GM18519 (cell line): ENCODE data around the gene IL11RA.

Experiments
- ATAC-seq: cut with Tn5 transposase; IDR thresholded peaks from one replicate; pipeline ENCODE4 v1.9.1; 2021; ENCODE audit warnings: mild to moderate bottlenecking, moderate library complexity; ENCODE audit not compliant: unreplicated experiment, low FRiP score

IL11RA gene

DNA sequence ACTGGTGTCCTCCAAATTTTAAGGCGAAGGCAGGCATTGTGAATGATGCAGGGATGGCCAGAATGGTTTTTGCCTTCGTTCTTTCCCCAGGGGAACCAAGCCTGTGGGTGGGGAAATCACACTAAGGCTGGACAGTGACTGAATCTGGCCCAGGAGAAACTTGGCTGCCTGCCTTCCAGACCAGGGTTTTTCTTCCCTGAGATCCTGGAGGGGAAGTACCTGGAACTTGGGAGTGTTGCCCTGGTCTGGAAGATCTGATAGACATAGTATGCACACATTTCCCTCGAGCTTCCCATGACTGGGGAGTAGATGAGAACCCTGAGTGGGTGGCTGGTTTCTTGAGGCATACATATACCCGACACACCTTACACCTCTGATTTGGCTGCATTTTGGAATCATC, 664 bp upstream of the IL11RA start:
- no peak for ATAC-seq

DNA sequence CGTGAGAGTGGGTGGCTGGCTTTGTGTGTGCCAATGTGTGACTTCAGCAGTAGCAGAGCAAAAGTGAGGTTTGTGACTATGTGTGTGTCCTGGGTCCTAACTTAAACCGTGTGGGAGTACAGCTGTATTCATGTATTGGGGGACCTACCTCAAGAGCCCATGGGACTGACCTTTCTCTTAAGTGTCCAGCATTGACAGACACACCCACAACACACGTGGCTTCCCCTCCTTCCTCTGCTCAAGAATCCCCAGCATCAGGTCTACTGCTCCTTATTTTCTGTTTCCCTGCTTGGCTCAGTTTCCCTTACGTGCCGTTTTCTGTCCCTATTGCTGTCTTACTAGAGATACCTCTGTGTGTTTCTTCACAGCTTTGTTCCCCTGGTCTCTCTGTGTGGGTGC, 616 bp downstream of the IL11RA start:
- ATAC-seq, result no peak

GRCh38 chr9:34653151-34654072, 1.4 kb downstream of the IL11RA start:
- ATAC-seq, result no peak

GRCh38 chr9:34654323-34655051, 2.5 kb downstream of the IL11RA start:
- no peak for ATAC-seq

DNA sequence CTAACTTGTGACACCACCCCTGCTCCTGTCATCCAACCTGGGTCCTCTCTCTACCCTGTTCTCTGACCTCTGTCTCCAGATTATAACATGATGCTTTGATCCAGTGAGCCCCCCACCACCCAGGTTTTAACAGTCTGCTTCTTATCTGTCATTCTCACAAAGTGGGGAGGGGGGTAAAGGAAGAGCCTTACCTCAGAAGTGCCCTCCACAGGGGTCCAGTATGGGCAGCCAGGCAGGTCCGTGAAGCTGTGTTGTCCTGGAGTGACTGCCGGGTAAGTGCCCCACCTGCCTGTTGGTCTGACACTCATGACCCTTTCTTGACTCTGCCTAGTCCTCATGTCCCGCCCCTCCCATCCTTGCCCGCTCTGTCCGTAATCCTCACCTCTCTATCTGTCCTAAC, 3.4 kb downstream of the IL11RA start:
- no peak for ATAC-seq

GRCh38 chr9:34656992-34657391, 5.0 kb downstream of the IL11RA start:
- no peak for ATAC-seq

DNA sequence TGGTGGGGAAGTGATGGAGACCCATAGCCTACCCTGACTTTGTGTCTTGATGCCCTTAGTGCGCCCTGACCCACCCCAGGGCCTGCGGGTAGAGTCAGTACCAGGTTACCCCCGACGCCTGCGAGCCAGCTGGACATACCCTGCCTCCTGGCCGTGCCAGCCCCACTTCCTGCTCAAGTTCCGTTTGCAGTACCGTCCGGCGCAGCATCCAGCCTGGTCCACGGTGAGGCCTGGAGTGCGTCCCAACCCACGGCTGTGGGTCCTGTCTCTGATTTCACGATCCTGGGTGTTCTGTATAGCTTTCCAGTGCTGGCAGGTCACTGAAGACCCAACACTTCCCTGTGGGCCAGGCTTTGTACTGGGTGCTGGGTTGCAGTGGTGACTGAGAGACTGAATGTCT, 6.5 kb downstream of the IL11RA start:
- ATAC-seq, result no peak

GRCh38 chr9:34659592-34660253, 7.7 kb downstream of the IL11RA start:
- no peak for ATAC-seq

DNA sequence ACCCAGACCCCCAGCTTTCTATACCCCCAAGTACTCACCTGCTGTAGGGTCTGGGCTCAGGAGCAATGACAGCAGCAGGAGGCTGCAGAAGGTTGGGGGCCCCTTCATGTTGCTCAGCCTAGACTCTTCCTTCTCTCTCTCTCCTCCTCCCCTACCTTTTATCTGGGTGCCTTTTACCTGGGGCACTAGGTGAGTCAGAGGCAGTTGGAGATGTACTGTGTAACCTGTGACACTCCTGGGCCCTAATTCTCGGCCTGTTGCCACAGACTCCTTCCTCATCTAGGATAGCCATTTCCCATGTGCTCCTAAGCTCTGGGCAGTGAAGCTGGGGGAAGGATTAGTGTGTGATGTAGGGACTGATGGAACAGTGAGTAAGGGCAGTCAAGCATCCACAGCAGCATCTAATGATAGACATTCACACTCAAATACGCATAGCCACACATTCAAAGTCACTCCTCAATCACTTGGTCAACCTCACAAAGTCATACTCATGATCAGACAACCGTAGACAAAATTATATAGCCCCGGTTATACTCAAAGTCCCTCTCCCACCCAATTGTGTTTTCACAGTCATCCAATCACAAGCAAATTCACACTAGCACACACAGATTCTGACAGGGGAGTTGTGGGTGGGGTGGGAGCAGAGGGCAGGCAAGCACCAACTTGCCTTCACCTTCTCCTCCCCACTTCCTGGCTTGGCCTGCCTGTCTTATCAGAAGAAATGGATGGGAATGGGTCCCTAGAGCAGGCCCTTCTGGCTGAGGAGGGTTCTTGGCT, 10.7 kb downstream of the IL11RA start, which contains the start of gene CCL27:
CCL27 (minus strand) TSS at position 132 of the 777 bp plus-strand sequence; CDS start at position 108, 24 bp downstream.
- no peak for ATAC-seq

DNA sequence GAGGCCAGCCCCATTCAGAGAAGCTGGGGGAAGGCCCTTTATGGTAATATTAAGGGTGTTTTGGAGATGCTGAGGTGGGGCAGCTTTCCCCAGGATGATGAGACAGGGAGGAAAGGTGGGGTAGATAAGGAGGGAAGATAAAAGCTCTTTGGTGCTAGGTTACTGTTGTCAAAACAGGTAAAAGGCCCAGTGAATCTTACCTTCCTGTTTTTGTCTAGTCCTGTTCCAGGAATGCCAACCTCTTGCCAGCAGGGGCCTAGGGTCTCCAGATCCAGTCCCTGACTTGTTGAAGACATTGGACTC, 11.3 kb downstream of the IL11RA start:
- ATAC-seq, result no peak

- ATAC-seq, result no peak
These were observed 12.5 kb downstream of the IL11RA start for GRCh38 chr9:34664281-34665066.

DNA sequence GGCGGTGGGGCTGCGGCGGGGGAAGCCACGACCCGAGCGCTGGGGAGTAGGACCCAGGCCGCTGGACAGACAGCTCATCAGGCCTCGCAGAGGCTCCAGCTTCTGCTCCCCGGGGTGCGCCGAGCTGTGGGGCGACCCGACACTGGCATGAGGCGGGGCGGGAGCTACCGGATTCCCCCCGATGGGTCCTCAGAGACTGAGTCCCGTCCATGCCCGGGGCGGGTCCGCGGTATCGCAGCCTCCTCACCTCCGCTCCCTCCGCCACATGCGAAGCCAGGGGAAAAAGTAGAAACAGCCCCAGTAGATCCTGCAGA, 13.0 kb downstream of the IL11RA start:
- no peak for ATAC-seq

DNA sequence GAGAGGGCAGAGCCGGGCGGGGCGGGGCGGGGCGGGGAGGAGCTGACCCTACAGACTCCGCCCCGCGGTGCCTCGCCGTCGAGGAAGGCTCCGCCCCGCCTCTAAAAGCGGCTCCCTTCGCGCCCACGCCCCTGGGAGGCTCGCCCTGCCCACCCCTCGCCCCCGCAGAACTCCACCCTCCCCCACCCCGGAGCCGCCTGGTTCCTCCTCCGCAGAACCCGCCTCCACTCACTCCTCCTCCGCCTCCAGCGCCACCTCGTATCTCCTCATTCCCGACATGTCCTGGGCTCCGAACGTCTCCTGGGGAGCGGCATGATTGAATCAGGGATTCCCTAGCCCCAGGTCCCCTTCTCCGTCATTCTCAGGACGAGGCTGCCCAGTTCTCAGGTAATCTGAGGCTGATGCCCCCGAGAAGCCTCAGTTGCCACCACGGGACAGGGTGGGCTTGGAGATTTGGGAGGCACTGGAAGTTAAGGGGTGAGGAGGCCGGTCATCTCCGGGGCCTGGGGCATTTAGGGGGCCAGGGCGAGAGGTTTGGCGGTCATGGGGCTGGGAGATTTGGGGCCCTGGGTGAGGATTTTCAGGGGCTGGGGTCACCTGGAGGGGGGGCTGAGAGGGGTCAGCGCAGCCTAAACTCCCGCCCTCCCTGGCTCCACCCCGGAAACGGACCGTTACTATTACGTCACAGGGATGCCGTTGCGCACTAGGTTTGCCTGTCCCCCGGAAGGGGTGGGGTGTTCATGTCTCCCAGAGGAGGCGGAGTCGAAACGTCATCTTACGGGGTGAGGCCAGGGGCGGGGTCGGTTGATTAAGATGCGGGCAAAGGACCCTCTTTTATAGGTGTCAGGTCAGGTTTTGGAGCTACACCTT, 13.6 kb downstream of the IL11RA start:
- no peak for ATAC-seq

DNA sequence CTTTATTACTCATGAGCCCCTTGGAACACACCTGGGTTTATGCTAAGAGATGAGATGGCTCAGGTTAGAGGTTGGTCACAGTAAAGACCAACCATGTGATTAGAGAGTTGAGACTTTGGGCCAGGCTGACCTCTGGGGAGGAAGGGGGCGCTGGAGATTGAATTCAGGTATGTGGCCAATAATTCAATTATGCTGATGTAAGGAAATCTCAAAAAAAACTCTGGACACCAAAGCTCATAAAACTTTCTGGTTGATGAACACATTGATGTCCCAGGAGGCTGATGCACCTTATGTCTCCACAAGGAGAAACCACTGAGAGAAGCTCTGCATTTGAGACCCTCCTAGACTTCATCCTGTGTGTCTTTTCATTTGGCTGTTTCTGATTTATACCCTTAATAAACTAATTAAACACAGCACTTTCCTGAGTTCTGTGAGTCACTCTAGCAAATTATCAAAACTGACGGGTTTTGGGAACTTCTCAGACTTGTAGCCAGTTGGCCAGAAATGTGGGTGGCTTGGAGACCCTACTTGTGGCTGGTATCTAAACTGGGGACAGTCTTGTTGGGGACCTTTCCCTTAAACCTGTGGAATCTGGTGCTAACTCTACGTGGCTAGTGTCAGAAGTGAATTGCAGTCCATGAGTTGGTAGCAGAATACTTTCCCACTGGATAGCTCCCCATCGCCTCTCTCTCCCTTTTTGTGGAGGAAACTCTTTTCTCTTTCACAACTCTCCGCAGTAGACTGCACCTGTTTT, 18.0 kb downstream of the IL11RA start:
- no peak for ATAC-seq

- ATAC-seq, result no peak
These were observed 19.3 kb downstream of the IL11RA start for GRCh38 chr9:34671307-34671706.

DNA sequence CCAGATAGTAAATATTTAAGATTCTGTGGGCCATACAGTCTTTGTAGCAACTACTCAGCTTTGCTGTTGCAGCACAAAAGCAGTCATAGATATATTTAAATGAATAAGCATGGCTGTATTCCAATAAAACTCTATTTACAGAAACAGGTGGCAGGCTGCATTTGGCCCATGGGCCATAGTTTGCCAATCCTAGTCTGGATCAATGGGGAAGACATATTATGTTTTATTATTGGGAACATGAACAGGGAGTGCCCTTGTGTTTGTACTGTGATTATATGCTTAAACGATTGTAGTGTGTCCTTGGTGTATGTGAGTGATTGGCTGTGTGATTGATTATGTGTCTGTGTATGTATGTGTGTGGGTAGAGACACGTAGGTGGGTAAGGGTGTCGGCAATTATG, 22.5 kb downstream of the IL11RA start:
- no peak for ATAC-seq

DNA sequence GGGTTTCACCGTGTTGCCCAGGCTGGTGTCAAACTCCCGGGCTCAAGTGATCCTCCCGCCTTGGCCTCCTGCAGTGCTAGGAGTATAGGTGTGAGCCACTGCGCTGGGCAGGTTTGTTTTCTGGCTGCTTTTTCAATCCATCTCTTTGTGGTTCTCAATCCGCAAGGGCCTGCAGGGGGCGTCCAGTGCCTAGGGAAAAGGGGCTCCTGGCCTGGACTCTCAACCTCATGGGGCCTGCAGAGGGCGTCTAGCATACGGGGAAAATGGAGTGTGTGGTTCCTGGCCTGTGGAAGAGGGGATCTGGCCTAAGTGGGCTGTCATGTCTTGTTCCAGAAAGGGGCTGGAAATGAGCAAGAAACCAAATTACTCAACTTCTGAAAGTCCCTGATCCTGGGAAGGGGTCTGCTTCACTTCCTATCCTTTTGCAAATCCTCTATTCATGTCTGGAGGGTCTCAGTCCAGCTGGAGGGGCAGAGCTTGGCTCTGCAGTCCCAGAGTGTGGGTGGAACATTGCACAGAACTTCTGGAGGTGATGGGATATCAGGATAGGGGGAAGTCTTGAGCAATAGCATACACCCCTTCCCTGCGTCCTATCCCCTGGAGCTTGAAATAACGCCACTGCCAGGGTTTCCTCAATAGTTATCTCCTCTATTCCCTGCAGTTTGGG, 23.2 kb downstream of the IL11RA start:
- ATAC-seq, result no peak

DNA sequence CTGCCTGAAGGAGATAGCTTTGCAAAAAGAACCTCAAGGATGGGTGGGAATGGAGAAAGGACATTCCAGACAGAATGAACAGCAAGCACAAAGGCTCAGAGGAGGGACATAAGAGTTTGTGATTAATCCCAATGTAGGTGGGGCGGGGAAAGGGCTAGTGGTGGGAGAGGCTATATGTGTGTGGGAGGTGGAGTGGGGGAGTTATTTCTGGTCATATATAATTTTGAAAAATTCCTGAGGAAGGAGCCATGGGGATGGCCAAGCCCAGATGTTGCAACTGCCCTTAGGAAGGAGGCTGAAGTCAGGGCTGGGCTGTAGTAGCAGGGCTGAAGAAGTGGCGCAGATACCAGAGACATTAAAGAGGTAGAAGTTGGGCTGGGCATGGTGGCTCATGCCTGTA, 23.9 kb downstream of the IL11RA start:
- ATAC-seq, result no peak
